Measurements from ENCODE around the gene AIG1. TPM values are rescaled to one million over a fixed set of nuclear protein-coding genes. Genes with fewer than 3 reads are reported as not detected.

Gene AIG1
- total RNA-seq, 2 donors from 2014 or later, result 11.9 to 13.5 TPM

DNA sequence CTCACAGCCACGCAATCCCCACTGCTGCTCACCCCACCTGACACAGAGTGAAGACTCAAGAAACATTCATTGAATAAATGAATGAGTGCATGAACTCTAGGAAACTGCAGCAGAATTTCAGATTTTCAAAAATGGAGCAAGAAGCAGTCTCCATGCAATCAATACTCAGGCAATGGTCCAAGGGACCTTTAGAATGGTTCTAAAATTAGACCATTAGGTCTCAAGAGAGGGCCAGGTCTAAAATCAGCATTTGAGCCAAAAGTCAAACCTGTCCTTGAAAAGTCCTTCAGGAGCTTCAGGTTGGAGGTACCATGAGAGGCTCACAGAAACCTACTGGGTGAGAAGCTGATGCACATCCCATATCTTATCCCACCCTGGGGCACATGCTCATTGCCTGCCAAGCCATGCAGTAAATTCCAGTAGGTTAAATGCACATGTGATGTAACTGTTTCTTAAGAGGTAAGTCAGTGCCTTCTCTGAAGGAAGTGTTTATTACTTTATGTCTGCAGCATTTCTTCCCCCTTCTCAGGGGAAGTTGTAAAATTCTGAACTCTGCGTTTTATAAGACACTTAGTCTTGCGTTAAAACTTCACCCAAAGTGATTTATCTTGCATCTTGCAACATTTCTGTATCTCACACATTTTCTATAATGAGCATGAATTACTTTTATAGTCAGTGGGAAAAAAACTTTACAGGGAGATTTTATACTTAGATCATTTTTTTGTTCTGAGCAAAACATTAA is 263.2 kb downstream of the AIG1 start:
- no peaks in the 10 kb centered on the region for H3K4me1 ChIP-seq
- intact Hi-C loops (cut with DNase I), result no loop called here
- DNase-seq, result no peak
- WGBS, 2 donors, result 80 to 93% methylated on average over 3 of the region's 3 CpGs
- H3K36me3 ChIP-seq (replicated peaks in 1 of 2; ENCODE audit: insufficient read depth in 1 of 2, low read depth in 2 of 2), result no peaks in the 10 kb centered on the region
- no peak for ATAC-seq
- H3K4me3 ChIP-seq, result no peak overlapping the region
- no peak for TF ChIP-seq POLR2A (IDR thresholded peaks at IDR 0.05)
- TF ChIP-seq, protein P1, sequence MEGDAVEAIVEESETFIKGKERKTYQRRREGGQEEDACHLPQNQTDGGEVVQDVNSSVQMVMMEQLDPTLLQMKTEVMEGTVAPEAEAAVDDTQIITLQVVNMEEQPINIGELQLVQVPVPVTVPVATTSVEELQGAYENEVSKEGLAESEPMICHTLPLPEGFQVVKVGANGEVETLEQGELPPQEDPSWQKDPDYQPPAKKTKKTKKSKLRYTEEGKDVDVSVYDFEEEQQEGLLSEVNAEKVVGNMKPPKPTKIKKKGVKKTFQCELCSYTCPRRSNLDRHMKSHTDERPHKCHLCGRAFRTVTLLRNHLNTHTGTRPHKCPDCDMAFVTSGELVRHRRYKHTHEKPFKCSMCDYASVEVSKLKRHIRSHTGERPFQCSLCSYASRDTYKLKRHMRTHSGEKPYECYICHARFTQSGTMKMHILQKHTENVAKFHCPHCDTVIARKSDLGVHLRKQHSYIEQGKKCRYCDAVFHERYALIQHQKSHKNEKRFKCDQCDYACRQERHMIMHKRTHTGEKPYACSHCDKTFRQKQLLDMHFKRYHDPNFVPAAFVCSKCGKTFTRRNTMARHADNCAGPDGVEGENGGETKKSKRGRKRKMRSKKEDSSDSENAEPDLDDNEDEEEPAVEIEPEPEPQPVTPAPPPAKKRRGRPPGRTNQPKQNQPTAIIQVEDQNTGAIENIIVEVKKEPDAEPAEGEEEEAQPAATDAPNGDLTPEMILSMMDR (IDR thresholded peaks at IDR 0.05), result no peak
- H3K9me3 ChIP-seq, result no peaks in the 10 kb centered on the region
- no peak overlapping the region for H3K27ac ChIP-seq
- no peaks in the 10 kb centered on the region for H3K27me3 ChIP-seq

DNA sequence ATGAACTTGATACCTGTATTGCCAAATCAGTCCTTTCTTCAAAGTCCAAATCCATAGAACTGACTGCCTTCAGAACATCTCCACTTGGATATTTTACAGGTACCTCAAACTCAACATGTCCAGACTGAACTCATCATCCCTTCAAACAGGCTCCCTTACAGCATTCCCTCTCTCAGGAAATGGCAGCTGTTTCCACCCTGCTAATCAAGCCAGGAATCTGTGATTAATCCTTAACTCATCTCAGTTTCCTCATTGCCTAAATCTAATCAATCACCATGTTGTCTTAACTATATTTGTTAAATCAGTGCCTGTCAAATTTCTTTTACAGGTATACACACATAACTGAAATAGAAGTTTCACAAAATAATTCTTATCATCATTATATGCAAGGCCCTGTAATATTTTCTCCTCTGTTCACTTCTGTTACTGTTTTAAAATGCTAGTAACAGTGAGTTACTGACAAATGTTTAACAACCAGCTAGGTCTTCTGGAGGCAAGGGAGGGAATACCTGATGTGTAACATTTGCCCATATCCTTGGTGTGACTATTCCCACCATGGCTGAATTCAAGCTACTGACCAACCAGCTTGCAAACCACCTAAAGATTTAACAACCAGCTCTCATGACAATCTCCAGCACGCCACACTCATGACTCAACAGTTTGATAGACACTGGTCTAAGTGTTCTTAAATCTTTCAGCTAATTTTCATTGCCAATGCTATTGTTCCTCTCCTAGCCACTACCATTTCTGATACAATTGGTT is 264.9 kb downstream of the AIG1 start:
- DNase-seq (no peak), ATAC-seq (no peak)
- Histone ChIP-seq H3K4me1 (no peaks in the 10 kb centered on the region), H3K36me3 (replicated peaks in 1 of 2; ENCODE audit: insufficient read depth in 1 of 2, low read depth in 2 of 2) (no peaks in the 10 kb centered on the region), H3K27me3 (no peaks in the 10 kb centered on the region), H3K27ac (no peak overlapping the region), H3K4me3 (no peak overlapping the region), H3K9me3 (no peaks in the 10 kb centered on the region)
- 94 to 100% methylated on average over 1 of the region's 1 CpG for WGBS, 2 donors
- intact Hi-C loops (cut with DNase I), result no loop called here
- TF ChIP-seq, protein P1 (IDR thresholded peaks at IDR 0.05), result no peak
- TF ChIP-seq POLR2A (IDR thresholded peaks at IDR 0.05), result no peak

DNA sequence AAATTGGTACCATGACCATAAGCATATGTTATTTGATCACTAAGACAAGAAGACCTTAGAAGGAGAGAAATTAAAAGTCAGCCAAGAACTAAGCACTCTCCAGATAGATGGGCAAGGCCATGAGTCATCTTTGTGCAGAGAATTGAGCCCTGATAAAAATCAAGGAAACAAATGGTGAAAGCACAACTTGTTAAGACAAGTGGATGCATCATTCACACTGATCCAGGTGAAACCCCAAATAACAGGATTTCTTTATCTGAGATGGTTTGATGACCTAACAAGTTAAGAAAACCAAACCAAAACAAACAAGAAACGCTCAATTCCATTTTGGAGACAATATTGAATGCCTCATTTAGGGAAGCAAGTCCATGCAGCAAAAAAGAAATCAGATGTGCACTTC is 268.2 kb downstream of the AIG1 start:
- H3K4me1 ChIP-seq, result no peaks in the 10 kb centered on the region
- no peak overlapping the region for H3K4me3 ChIP-seq
- H3K36me3 ChIP-seq (replicated peaks in 1 of 2; ENCODE audit: insufficient read depth in 1 of 2, low read depth in 2 of 2), result no peaks in the 10 kb centered on the region
- H3K9me3 ChIP-seq, result no peaks in the 10 kb centered on the region
- TF ChIP-seq, protein P1 (IDR thresholded peaks at IDR 0.05), result no peak
- no peak for TF ChIP-seq POLR2A (IDR thresholded peaks at IDR 0.05)
- no peaks in the 10 kb centered on the region for H3K27me3 ChIP-seq
- intact Hi-C loops (cut with DNase I), result no loop called here
- no peak overlapping the region for H3K27ac ChIP-seq
- DNase-seq (no peak), ATAC-seq (no peak)
- WGBS, 2 donors, result 85 to 86% methylated on average over 1 of the region's 1 CpG

GRCh38 chr6:143329323-143329722 is 268.6 kb downstream of the AIG1 start:
- H3K4me3 ChIP-seq, result no peak overlapping the region
- H3K27ac ChIP-seq, result no peak overlapping the region
- H3K9me3 ChIP-seq, result no peaks in the 10 kb centered on the region
- no peaks in the 10 kb centered on the region for H3K27me3 ChIP-seq
- no peak for TF ChIP-seq POLR2A (IDR thresholded peaks at IDR 0.05)
- TF ChIP-seq, protein P1 (IDR thresholded peaks at IDR 0.05), result no peak
- WGBS, 2 donors, result 95 to 100% methylated on average over 3 of the region's 3 CpGs
- no peak for DNase-seq
- H3K4me1 ChIP-seq, result no peaks in the 10 kb centered on the region
- ATAC-seq, result no peak
- intact Hi-C loops (cut with DNase I), result no loop called here
- H3K36me3 ChIP-seq (replicated peaks in 1 of 2; ENCODE audit: insufficient read depth in 1 of 2, low read depth in 2 of 2), result no peaks in the 10 kb centered on the region

Measured in body of pancreas (tissue), 4 donors.